Measurements from ENCODE around the gene ITGB3. TPM values are rescaled to one million over a fixed set of nuclear protein-coding genes. Genes with fewer than 3 reads are reported as not detected.

The ITGB3 gene
- total and polyA plus RNA-seq, 9 of the 15 experiments (the other 6 are each of a cell fraction or from before 2014, with no cell fraction given): 0.08 to 2.6 (median 0.62) TPM; not detected in 1

- TF ChIP-seq ZBTB40 (IDR thresholded peaks at IDR 0.05): peak; percentile 13; the same call in 1 of the 2 replicates
- no peak for TF ChIP-seq ZBTB40 (CRISPR knock-in tag; IDR thresholded peaks at IDR 0.05)
- peak; percentile 20 to 65; a peak in 3 of 4 replicates for TF ChIP-seq KDM1A (IDR thresholded peaks at IDR 0.05)
- TF ChIP-seq CHAMP1 (IDR thresholded peaks at IDR 0.05): no peak
- peak; percentile 90 for TF ChIP-seq TAL1 (IDR thresholded peaks at IDR 0.05)
- peak; percentile 53; the same call in 1 of the 2 replicates for TF ChIP-seq NFIC (IDR thresholded peaks at IDR 0.05)
- TF ChIP-seq MAFG (tag; conservative IDR thresholded peaks at IDR 0.05): no peak
- TF ChIP-seq ZNF165 (CRISPR knock-in tag; IDR thresholded peaks at IDR 0.05; ENCODE audit: borderline replicate concordance): no peak
- TF ChIP-seq NR3C1 (CRISPR knock-in tag; IDR thresholded peaks at IDR 0.05): no peak
- TF ChIP-seq KAT7 (CRISPR knock-in tag; IDR thresholded peaks at IDR 0.05; ENCODE audit: borderline replicate concordance): no peak
- TF ChIP-seq CCAR2 (IDR thresholded peaks at IDR 0.05; ENCODE audit: low read depth, low read length): no peak
- TF ChIP-seq TAF1 (IDR thresholded peaks at IDR 0.05; ENCODE audit: control insufficient read depth, extremely low read depth, insufficient read depth, low read length, severe bottlenecking): no peak
- no peak for TF ChIP-seq E2F1 (CRISPR knock-in tag; IDR thresholded peaks at IDR 0.05)
- TF ChIP-seq ZNF431 (CRISPR knock-in tag; IDR thresholded peaks at IDR 0.05): no peak
- peak; percentile 69 for TF ChIP-seq MYC (IDR thresholded peaks at IDR 0.05; ENCODE audit: low read depth, low read length)
- TF ChIP-seq MYC (CRISPR knock-in tag; IDR thresholded peaks at IDR 0.05; ENCODE audit: borderline replicate concordance, low read depth): no peak
- no peak for TF ChIP-seq HNRNPL (IDR thresholded peaks at IDR 0.05; ENCODE audit: low read depth, low read length)
Measured at GRCh38 chr17:47291242-47291873, 37.7 kb downstream of the ITGB3 start (continued).
